ENCODE data around the gene C12orf42. TPM values are rescaled to one million over a fixed set of nuclear protein-coding genes. Genes with fewer than 3 reads are reported as not detected.

Gene C12orf42
- total and polyA plus RNA-seq, 7 donors, result 0.93 TPM; not detected in 6

DNA sequence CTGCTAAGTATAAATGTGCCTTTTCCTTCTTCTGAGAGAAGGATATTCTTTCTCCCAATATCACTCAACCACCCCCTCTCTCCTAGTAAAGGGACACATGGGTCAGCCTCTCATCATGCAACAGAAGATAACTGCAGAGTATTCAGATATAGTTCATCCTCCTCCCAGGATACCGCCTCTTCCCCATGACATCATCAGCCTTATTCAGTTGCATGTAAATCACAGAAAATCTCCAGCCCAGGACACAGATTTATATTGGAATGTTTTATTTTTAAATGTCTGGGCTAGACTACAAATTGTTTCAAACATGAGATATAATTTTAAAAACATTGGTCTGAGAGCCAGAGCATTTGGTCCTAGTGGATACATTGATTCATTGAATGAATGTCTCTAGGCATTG, 178.5 kb downstream of the C12orf42 start:
- intact Hi-C loops (cut with DNase I), result no loop called here

DNA sequence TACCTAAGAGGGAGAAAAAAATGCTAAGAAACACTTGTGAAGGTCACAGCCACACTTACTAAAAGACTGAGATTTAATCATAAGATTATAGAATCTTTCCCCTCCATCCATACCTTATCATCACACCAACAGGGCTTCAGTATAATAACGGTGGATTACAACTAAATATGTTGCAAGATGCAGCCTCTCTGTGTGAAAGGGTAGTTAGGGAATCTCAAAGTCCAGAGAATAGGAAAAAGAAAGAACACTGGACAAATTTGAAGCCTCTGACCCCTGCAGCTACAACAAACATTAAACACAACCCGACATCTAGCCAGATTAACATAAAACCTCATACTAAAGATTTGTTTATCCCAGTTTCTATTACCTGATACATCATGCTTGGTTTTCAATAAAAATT, 181.0 kb downstream of the C12orf42 start:
- intact Hi-C loops (cut with DNase I), result no loop called here
- 85 to 87% methylated on average over 2 of the region's 2 CpGs for WGBS, 2 donors
- H3K4me1 ChIP-seq, result no peaks in the 10 kb centered on the region
- no peak for DNase-seq
- H3K36me3 ChIP-seq, result no peaks in the 10 kb centered on the region
- H3K4me3 ChIP-seq, result no peak overlapping the region
- TF ChIP-seq POLR2A (IDR thresholded peaks at IDR 0.05) (no peak), POLR2AphosphoS5 (IDR thresholded peaks at IDR 0.05) (no peak), EP300 (IDR thresholded peaks at IDR 0.05) (no peak)
- TF ChIP-seq, protein P1, sequence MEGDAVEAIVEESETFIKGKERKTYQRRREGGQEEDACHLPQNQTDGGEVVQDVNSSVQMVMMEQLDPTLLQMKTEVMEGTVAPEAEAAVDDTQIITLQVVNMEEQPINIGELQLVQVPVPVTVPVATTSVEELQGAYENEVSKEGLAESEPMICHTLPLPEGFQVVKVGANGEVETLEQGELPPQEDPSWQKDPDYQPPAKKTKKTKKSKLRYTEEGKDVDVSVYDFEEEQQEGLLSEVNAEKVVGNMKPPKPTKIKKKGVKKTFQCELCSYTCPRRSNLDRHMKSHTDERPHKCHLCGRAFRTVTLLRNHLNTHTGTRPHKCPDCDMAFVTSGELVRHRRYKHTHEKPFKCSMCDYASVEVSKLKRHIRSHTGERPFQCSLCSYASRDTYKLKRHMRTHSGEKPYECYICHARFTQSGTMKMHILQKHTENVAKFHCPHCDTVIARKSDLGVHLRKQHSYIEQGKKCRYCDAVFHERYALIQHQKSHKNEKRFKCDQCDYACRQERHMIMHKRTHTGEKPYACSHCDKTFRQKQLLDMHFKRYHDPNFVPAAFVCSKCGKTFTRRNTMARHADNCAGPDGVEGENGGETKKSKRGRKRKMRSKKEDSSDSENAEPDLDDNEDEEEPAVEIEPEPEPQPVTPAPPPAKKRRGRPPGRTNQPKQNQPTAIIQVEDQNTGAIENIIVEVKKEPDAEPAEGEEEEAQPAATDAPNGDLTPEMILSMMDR (IDR thresholded peaks at IDR 0.05), result no peak
- no peak overlapping the region for H3K27ac ChIP-seq
- H3K27me3 ChIP-seq, result no peaks in the 10 kb centered on the region
- H3K9me3 ChIP-seq, result no peaks in the 10 kb centered on the region

More for the DNA sequence above, 178.5 kb downstream of the C12orf42 start:
- no peak overlapping the region for H3K27ac ChIP-seq
- TF ChIP-seq EP300 (IDR thresholded peaks at IDR 0.05) (no peak), POLR2AphosphoS5 (IDR thresholded peaks at IDR 0.05) (no peak), POLR2A (IDR thresholded peaks at IDR 0.05) (no peak)
- TF ChIP-seq, protein P1 (IDR thresholded peaks at IDR 0.05), result no peak
- no peaks in the 10 kb centered on the region for H3K27me3 ChIP-seq
- H3K4me1 ChIP-seq, result no peaks in the 10 kb centered on the region
- no peak for DNase-seq
- H3K9me3 ChIP-seq, result no peaks in the 10 kb centered on the region
- 95 to 97% methylated on average over 1 of the region's 1 CpG for WGBS, 2 donors
- no peak overlapping the region for H3K4me3 ChIP-seq
- H3K36me3 ChIP-seq, result no peaks in the 10 kb centered on the region

DNA sequence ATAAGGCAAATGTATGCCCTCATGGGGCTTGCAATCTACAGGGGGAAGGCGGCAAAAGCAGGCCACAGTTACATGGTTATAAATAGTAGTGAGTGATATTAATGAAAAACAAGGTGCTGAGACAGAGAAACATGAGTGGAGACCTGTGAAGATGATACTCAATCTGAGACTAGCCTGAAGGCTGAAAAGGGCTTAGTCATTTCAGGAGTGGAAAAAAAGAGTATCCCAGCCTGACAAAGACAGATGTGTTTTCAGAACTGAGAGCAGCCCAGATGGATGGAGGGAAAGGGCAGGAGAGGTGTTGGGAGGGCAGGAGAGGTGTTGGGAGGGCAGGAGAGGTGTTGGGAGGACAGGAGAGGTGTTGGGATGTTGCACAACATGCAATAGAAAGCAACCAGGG, 181.9 kb downstream of the C12orf42 start:
- Histone ChIP-seq H3K27me3 (no peaks in the 10 kb centered on the region), H3K27ac (no peak overlapping the region), H3K36me3 (no peaks in the 10 kb centered on the region), H3K4me3 (no peak overlapping the region), H3K4me1 (no peaks in the 10 kb centered on the region), H3K9me3 (no peaks in the 10 kb centered on the region)
- intact Hi-C loops (cut with DNase I), result no loop called here
- TF ChIP-seq POLR2AphosphoS5 (IDR thresholded peaks at IDR 0.05) (no peak), EP300 (IDR thresholded peaks at IDR 0.05) (no peak), POLR2A (IDR thresholded peaks at IDR 0.05) (no peak)
- TF ChIP-seq, protein P1 (IDR thresholded peaks at IDR 0.05), result no peak
- DNase-seq, result no peak
- 83 to 90% methylated on average over 1 of the region's 1 CpG for WGBS, 2 donors

DNA sequence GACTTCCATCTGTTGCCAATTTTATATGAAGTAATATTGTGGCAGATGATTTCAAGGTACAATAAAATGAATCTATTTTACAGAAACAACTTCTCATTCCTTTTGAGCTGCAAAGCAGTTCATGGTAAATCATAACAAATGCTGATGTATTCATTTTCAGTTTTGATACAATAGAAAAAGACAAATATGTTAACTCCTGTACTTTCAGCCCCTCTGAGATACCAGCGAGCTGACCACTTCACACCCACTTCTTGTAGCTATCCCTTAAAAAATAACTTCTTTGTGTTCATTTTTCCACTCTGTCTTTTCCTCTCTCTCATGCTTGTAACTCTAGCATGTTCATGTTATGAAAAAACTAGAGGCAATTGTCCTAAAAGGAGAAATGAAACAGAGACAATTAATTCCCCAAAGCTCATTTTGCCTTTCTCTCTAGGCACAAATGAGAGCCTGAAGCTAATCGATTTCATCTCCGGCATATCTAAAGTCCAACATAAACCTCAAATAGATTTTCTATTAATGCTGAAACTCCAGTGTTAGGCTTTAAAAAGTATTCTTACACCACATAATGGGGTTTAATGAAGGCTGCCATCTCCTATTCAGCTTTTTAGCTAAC, 182.9 kb downstream of the C12orf42 start:
- Histone ChIP-seq H3K27ac (no peak overlapping the region), H3K9me3 (no peaks in the 10 kb centered on the region), H3K4me1 (no peaks in the 10 kb centered on the region), H3K27me3 (no peaks in the 10 kb centered on the region), H3K36me3 (no peaks in the 10 kb centered on the region), H3K4me3 (no peak overlapping the region)
- TF ChIP-seq POLR2AphosphoS5 (IDR thresholded peaks at IDR 0.05) (no peak), POLR2A (IDR thresholded peaks at IDR 0.05) (no peak), EP300 (IDR thresholded peaks at IDR 0.05) (no peak)
- TF ChIP-seq, protein P1 (IDR thresholded peaks at IDR 0.05), result no peak
- DNase-seq, result no peak
- WGBS, 2 donors, result 89 to 92% methylated on average over 3 of the region's 3 CpGs
- intact Hi-C loops (cut with DNase I), result no loop called here

All from sigmoid colon (tissue), 7 donors.